CD4-positive, alpha-beta T cell treated with Interleukin-1 beta for 1 hour (primary cell): ENCODE data around the gene PDCD11.

ENCODE experiments used
- DNase-seq, 2 donors: peaks; one replicate each; pipeline ENCODE4 v3.0.0-alpha.2; 2020 to 2022

PDCD11 gene

DNA sequence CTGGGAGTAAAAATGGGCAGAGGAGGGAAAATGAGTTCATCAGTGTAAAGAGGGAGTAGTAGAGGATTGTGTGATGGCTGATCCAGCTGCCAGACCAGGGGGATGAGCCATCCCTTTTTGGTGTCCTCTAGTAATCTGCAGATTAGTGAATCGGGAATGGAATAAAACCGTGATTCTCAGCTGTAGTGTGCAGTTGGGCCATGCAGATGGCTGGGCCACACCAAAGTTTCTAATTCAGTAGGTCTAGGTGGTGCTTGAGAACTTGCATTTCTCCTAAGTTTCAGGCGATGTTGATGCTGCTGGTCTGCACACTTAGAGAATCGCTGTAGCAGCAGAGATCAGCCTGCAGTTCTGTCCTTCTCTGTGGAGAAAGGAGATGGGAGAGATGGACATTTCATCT is 22.7 kb downstream of the PDCD11 start:
- no peak for DNase-seq

DNA sequence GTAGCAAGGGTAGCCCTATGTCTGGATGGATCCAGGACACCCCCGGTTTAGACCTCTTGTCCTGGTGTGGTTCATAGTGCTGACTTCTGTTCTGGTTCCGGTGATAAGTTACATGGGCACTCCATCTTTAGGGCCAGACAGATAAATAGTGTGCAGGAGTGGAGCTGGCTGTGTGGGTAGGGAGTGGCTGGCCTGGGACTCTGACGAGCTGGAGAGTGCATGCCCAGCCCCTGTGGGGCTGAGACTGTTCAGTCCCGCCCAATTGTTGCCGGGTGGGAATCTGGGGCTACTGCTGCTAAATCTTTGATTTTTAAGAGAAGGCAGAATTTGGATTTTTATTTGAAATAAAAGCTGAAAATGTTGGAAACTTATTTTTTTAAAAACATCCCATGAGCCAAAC is 27.3 kb downstream of the PDCD11 start:
- no peak for DNase-seq

DNA sequence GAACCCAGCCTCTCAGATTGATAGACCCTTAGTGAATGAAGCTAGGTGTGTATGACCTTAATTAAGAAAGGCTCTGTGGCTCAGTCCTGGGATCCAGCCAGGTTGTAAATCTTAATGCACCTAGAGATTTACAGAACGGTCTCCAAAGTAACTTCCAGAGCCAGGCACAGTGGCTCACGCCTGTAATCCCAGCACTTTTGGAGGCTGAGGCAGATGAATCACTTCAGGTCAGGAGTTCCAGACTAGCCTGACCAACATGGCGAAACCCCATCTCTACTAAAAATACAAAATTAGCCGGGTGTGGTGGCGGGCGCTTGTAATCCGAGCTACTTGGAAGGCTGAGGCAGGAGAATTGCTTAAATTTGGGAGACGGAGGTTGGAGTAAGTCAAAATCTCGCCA is 31.4 kb downstream of the PDCD11 start:
- DNase-seq, result no peak

DNA sequence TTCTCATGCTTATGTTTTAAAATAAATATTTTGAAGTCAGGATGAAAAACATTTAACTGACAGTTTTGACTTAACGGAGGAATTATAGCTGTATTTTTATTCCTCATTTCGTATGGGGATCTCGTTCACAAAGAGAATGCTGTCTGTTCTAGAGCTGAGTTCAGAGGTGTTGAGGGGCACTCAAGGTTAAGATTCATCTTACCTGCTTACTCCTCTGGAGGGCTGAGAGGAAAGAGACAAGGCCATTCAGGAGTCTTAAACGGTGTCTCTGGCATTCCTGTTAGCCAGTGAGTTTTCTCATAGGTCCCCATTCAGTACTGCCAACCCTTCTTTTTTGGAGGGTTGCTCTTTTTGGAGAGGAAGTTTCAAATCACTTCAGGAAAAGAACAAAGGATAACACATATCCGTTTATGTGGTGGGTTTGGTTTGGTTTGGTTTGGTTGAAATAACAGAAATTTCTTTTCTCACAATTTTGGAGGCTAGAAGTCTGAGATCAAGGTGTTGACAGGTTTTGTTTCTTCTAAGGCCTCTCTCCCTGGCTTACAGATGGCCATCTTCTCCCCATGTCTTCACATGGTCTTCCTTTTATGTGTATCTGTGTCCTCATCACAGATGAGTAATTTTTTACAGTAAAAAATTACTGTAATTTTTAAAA is 32.7 kb downstream of the PDCD11 start:
- no peak for DNase-seq

DNA sequence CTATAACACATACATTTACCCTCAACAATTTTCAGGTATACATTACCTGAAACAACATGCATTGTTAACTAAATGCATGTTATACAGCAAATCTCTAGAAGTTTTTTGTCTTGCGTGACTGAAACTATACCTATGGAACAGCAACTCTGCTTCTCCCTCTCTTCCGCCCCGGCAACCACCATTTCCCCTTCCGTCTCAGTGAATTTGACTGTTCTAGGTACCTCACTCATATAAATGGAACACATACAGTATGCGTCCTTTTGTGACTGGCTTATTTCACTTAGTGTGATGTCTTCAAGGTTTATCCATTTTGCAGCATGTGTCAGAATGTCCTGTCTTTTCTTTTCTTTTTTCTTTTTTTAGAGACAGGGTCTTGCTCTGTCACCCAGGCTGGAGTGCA is 33.2 kb downstream of the PDCD11 start:
- no peak for DNase-seq

DNA sequence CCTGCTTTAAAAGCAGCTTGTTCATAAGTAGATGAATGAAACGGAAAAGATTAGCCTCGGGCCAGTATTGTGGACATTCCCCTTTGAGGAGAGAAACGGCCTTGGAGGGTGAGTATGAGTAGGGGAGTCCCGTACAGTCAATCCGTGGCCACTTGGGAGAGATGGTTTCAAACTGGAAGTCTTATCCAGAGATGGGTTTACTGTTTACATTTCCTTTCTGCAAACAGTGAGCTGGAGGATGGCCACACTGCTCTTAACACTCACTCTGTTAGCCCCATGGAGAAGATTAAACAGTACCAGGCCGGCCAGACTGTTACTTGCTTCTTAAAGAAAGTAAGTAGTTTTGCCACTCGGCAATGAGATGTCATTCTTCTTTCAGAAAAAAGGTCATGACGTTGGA is 35.5 kb downstream of the PDCD11 start:
- no peak for DNase-seq

DNA sequence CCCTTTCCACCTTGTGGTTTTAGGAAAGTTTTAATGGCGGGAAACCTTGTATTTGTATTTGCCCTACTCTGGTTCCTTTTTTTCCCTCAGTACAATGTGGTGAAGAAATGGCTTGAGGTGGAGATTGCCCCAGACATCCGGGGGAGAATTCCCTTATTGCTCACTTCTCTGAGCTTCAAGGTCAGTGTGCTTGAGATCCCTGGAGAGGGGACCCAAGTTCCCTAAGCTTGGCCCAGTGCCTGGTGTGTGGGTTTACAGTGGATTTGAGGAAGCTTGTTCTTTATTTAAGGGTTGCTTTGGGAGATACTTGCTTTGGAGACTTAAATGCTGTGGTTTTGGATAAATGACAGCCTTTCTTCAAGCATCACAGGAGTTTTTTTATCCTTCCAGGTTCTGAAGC is 37.4 kb downstream of the PDCD11 start:
- peak in 1 of 2 donors; percentile 11 for DNase-seq

DNA sequence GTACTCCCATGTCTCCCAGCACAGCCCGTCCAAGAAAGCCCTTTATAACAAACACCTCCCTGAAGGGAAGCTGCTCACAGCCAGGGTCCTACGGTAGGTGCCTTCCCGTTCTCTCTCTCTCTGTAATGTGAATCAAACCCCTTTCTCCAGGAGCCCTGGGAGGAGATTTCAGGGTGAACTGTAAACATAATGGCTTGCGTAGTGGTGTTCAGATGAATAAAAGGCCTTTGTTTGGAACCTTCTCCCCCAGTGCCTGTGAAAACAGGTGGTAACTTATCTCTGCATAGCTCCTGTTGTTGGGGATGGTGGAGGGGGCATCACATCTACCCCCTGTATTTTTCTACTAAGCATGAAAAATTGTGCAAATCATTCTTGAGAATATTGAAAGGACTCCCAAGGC is 43.4 kb downstream of the PDCD11 start:
- no peak for DNase-seq

DNA sequence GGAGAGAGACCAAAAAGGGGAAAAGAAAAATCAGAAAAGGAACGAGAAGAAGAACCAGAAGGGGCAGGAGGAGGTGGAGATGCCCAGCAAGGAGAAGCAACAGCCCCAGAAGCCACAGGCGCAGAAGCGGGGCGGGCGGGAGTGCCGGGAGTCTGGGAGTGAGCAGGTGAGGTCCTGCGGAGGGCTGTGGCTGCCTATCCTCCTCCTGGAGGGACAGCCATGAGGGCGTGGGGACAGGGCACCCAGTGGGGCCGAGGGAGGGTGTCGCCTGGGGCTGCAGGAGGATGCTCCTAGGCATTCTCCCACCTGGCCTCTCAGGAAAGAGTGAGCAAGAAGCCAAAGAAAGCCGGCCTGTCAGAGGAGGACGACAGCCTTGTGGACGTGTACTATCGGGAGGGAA is 44.0 kb downstream of the PDCD11 start:
- no peak for DNase-seq

DNA sequence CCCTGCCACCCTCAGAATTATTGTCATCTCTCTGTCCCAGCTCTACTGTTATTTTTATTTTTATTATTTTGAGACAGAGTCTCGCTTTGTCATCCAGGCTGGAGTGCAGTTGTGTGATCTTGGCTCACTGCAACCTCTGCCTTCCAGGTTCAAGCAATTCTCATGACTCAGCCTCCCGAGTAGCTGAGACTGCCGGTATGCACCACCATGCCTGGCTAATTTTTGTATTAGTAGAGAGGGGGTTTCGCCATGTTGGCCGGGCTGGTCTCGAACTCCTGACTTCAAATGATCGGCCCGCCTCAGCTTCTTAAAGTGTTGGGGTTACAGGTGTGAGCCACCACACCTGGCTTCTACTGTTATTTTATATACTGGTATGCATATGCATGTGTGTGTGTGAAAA is 44.8 kb downstream of the PDCD11 start:
- DNase-seq, result no peak

DNA sequence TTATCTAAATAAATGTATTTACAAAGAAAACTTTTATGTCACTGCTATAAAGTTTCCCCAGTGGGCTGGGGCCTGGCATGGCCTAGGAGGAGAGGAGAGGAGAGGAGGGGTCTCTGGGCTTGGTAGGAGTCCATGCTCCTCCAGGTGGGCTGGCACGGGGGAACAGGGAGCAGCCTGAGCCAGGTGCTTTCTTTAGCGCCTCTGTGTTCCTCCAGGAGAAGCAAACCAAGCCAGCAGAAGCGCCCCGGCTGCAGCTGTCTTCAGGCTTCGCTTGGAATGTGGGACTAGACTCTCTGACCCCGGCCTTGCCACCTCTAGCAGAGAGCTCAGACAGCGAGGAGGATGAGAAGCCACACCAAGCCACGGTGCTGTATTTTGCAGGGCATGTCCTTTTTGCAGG is 45.2 kb downstream of the PDCD11 start:
- DNase-seq, result no peak

DNA sequence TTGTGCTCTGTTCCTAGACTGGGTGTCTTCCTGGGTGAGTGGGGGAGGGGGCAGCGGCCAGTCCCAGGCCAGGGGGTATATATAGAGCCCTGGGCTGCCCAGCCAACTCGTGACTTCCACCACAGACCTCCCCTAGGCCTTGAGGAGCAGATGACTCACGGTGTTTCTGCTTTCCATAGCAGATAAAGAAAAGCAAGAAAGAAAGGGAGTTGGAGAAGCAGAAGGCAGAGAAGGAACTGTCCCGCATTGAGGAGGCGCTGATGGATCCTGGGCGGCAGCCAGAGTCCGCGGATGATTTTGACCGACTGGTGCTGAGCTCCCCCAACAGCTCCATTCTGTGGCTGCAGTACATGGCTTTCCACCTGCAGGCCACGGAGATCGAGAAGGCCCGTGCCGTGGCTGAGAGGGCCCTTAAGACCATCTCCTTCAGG is 45.6 kb downstream of the PDCD11 start:
- DNase-seq, result no peak

DNA sequence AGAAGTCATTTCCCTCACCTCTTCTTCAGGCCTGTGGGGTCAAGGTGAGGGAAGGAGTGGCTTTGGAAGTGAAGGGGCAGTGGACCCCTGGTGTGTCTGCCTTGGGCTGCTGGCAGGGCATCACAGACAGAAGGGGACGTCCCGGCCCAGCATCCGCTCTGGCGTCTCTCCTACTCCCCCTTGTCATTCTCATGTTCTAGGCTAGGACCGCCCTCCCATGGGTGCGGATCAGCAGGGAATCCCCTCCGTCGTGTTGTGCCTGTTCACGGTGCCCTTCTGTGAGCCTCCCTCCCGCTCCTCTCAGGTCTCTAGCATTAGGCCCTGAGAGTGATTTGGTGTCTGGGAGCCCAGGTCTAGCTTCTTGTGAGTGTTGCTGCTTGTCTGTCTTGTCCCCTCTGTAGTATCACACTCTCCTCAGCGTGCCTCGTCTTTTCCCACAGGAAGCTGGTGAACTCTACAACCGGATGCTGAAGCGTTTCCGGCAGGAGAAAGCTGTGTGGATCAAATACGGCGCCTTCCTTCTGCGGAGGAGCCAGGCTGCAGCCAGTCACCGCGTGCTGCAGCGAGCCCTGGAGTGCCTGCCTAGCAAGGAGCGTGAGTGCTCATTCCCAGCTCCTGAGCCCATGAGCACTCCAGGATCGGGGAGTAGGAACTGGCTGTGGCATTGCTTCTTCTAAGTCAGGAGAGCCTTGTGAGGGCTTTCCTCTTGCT is 47.2 kb downstream of the PDCD11 start:
- DNase-seq, result no peak

DNA sequence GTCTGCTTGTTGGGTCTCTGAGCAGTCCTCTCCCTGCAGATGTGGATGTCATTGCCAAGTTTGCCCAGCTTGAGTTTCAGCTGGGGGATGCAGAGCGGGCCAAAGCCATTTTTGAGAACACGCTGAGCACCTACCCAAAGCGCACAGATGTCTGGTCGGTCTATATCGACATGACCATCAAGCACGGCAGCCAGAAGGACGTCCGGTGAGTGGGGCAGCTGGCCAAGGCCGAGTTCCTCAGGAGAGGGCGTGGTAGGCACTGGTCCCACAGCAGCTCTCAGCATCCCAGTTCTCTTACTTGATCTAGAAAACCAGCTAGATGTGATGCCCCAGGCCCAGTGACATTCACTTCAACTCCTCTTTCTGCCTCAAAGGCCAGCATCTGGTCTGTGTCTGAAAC is 48.1 kb downstream of the PDCD11 start:
- no peak for DNase-seq

DNA sequence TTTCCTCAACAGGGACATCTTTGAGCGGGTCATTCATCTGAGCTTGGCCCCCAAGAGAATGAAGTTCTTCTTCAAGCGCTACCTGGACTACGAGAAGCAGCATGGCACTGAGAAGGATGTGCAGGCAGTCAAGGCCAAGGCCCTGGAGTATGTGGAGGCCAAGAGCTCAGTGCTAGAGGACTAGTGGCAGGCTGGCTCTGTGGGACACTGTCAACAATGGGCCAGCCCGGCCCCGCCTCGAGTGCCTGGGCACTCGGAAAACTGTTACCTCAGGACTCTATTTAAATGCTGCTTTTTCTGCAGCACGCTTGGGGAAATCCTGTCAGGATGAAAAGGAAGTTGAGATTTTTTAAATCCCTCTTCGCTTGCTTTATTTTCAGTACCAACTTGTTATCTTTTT is 48.9 kb downstream of the PDCD11 start:
- no peak for DNase-seq

DNA sequence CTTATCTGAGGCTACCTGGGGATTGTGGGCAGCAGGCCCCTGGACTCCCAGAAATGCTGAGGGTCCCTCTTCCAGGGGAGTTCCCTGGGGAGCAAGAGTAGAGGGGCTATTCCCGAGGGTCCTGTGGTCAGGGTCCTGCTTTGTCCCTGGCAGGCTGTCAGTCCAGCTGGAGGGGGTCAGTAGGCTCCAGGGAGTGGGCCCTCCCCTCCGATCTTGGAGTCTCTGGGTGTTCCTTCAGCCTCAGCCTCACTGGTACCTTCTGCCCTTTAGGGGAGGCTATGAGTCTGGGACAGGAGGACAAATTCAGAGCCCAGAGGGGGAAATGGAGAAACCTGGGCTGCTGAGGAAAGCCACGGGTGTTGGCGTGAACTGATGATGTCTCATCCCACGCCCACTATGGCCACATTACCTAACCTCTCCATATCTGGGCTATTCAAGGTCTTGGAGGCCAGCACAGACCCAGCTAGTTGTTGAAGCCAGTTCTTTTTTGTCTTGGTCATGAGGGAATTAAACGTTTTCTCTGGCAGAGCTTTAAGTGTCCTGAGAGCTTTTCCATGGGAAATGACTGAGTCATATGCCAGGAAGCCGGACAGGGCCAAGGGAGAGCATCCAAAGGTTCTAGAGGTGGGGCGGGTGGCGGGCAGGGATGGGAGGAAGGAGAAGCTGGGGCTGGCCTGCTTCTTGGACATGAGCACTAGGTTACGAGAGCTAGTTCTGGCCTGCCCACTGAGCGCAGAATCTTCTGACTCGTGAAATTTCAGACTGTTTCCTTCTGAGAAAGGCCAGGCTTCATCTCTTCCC is 49.5 kb downstream of the PDCD11 start:
- DNase-seq, result no peak

DNA sequence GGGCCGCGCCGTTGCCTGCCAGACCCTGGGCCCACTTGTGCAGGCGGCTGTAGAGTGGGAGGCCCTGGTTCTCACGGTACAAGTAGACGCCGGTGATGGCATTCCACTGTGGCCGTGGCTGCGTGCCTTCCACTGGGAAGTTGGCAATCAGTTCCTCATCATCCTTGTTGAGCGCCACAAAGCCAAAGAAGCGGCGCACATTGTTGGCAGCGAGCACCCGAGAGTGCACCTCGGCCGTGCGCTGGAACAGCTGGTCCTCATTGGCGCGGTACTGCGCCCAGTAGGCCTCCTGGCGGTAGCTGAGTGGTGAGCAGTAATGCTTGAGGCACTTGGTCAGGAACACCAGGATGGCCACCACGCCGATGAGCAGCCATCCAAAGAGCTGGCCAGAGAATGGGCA is 50.8 kb downstream of the PDCD11 start:
- no peak for DNase-seq

DNA sequence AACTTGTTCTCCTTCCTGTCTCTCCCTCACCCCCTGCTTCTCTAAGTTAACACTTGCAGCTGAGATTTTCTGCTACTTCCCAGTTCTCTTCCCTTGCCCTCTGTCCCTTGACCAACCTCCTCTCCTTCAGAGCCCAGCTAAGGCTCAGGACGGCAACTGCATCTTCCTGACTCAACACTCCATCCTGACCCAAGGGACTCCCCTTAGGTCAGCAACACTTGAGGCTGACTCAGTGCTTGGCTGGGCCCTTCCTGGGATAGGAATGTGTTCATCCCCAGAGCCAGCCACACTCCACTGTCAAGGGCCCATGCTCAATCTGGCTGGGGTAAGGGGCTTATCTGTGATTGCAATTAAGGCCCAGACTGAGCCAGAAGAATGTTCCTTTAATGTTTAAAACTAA is 52.3 kb downstream of the PDCD11 start:
- DNase-seq, result no peak

DNA sequence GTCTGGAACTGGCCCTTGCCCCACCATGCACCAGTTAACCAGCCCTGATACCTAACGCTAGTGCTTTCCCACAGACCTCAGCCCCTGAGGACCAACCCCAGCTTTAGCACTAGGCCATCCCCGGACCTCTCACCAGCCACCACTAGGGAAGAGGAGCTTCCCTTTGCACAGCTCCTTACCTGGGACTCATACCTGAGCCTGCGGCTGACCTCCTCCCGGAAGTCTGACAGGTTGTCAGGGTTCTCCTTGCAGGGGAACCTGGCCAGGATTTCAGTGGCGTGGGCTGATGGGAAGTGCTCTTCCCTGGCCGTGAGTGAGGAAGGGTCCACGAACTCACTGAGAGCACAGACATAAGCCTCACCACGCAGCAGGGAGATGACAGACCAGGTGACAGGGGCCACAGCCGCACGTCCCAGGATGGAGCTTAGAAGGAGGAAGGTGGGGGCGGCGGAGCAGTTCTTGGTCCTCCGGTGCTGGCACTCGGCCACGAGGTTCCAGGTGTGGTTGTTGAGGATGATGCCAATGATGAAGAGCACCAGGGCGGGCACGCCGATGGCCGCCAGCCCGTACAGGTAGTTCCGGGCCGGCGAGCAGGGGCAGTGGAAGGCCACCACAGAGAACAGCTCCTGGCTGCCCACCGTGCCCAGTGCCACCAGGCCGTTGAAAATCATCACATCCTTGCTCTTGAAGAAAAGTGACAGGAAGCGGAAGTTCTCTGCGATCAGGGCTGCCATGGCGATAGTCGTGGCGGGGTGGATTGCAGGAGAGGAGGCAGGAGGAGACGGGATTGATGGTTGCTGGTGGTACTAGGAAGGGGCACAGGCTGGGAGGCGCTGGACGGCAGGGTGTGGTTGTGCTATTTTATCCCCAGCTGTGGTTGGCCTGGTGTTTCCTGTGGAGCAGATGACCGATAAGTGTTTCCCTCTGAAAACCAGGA is 53.0 kb downstream of the PDCD11 start:
- DNase-seq, result no peak

DNA sequence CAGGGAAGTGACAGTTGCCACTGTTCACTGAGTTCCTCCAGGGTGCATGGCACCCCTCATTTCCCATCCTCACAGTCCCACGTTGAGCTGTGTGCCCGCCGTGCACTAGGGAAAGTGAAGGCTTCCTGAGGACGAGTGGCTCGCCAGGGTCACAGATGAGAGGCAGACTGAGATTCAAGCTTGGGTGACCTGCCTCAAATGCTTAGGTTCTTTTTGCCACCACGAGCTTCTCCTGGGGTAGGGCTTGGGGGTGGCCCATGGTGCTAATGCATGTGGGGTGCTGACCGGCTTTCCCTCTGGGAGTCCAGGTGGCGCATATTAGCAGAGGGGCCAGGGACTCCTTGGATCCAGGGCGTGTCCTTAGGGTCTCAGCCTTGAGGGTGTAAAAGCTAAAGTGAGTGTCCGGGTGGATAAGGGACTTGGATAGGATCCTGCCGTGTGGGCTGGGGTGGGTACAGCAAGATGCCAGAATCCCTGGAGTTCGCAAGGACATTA is 53.8 kb downstream of the PDCD11 start:
- no peak for DNase-seq

DNA sequence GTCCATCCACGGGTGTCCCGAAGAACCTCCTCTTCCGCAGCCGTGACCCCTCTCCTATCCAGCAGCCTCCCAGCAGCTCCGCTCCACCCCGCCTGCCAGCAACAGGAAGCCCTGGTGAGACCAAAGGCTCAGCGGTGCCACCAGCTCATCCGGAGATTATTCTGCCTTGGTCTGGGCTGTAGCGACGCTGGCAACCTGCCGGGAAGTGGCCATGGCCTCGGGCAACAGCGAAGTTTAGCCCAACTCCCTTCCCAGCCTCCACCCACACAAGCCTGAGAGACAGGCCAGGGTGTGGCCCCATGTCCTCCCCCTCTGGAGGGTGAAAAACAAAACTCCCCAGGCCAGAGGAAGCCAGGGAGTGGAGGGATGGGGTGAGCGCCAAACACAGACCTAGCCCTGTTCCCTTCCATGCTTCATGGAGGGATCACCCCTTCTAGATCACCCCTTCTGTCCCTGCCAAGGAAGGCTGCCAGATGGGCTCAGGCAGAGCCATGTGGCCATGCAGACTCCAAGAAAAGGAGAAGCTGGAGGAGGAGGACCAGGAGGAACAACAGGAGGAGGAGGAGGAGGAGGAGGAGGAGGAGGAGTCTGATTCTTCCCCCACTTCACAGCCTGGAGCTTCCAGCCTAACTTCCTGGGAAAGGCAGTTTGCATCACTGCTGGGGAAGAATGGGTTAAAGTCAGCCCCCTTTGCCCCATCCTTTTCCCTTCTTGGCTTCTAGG is 54.8 kb downstream of the PDCD11 start:
- peak; percentile 29 to 51 for DNase-seq
